ENCODE data around the gene INTS12.
"Not testable (repeated sequence)": the region's sequence is repeated elsewhere in the genome, so short reads cannot be mapped to it uniquely, and the experiment has no call there.

INTS12 gene

GRCh38 chr4:105741548-105741947 lies 33.1 kb upstream of the INTS12 start:
- Histone ChIP-seq H3K4me1 (ENCODE audit: control insufficient read depth, insufficient read depth, low read length) (no peaks in the 10 kb centered on the region), H3K4me3 (ENCODE audit: low read depth, low read length) (no peak overlapping the region), H3K27ac (ENCODE audit: extremely low read depth, low read depth, low read length) (no peak overlapping the region), H3K36me3 (ENCODE audit: control insufficient read depth in 2 of 2, insufficient read depth in 1 of 2, low read length in 2 of 2) (peaks cover 0 to 14% of the 10 kb centered on the region in 2 experiments; a peak in 1 of 3 replicates), H3K9me3 (ENCODE audit: control insufficient read depth, insufficient read depth, low read depth, low read length) (no peaks in the 10 kb centered on the region)
- TF ChIP-seq ZNF555 (tag by site-specific recombination; conservative IDR thresholded peaks at IDR 0.05) (no peak), ZNF324 (tag by site-specific recombination; IDR thresholded peaks at IDR 0.05) (no peak), ZBTB21 (tag by site-specific recombination; IDR thresholded peaks at IDR 0.05) (no peak), ZIC2 (tag by site-specific recombination; IDR thresholded peaks at IDR 0.05) (no peak), ZFP41 (tag by site-specific recombination; IDR thresholded peaks at IDR 0.05; ENCODE audit: borderline replicate concordance) (no peak), ZNF2 (tag by site-specific recombination; IDR thresholded peaks at IDR 0.05) (no peak), ZNF701 (tag by site-specific recombination; IDR thresholded peaks at IDR 0.05) (no peak), ZNF830 (tag by site-specific recombination; IDR thresholded peaks at IDR 0.05; ENCODE audit: low read depth) (no peak), ZNF621 (tag by site-specific recombination; IDR thresholded peaks at IDR 0.05) (no peak), ZNF391 (tag by site-specific recombination; IDR thresholded peaks at IDR 0.05; ENCODE audit: borderline replicate concordance, low read depth) (no peak), PRDM4 (tag by site-specific recombination; IDR thresholded peaks at IDR 0.05) (no peak), ZNF664 (tag by site-specific recombination; IDR thresholded peaks at IDR 0.05) (no peak), ZFP37 (tag by site-specific recombination; IDR thresholded peaks at IDR 0.05) (no peak), PRDM6 (tag by site-specific recombination; IDR thresholded peaks at IDR 0.05) (no peak), ZNF146 (tag by site-specific recombination; IDR thresholded peaks at IDR 0.05) (no peak), PATZ1 (tag by site-specific recombination; IDR thresholded peaks at IDR 0.05) (no peak), ZNF37A (tag by site-specific recombination; IDR thresholded peaks at IDR 0.05) (no peak), ZNF121 (tag by site-specific recombination; IDR thresholded peaks at IDR 0.05) (no peak), ZNF513 (tag by site-specific recombination; IDR thresholded peaks at IDR 0.05) (no peak)
- POLR2A ChIA-PET = no interaction called here
- CTCF ChIA-PET = no interaction called here

GRCh38 chr4:105735217-105735616 lies 26.7 kb upstream of the INTS12 start:
- H3K27ac ChIP-seq (ENCODE audit: extremely low read depth, low read depth, low read length); H3K4me1 ChIP-seq (ENCODE audit: control insufficient read depth, insufficient read depth, low read length); H3K4me3 ChIP-seq (ENCODE audit: low read depth, low read length); H3K9me3 ChIP-seq (ENCODE audit: control insufficient read depth, insufficient read depth, low read depth, low read length); POLR2A ChIA-PET; CTCF ChIA-PET: not testable (repeated sequence)
- peaks cover 0 to 10% of the 10 kb centered on the region in 2 experiments; a peak in 1 of 3 replicates for H3K36me3 ChIP-seq (ENCODE audit: control insufficient read depth in 2 of 2, insufficient read depth in 1 of 2, low read length in 2 of 2)

All from HEK293 (cell line).